ENCODE data around the gene KDM4E. TPM values are rescaled to one million over a fixed set of nuclear protein-coding genes. Genes with fewer than 3 reads are reported as not detected.
A peak's percentile ranks its signal among the peaks of the same experiment; 100 is the strongest.
"Not testable (repeated sequence)": the region's sequence is repeated elsewhere in the genome, so short reads cannot be mapped to it uniquely, and the experiment has no call there.

Gene KDM4E
- not detected for total RNA-seq

GRCh38 chr11:95024958-95025357, at the start of gene KDM4E:
TSS of gene KDM4E (plus strand) at chr11:95025258. CDS start at chr11:95025558, 300 bp downstream.
- DNase-seq (ENCODE audit: low read depth in 2 of 3, low spot score in 2 of 3) = no peak

DNA sequence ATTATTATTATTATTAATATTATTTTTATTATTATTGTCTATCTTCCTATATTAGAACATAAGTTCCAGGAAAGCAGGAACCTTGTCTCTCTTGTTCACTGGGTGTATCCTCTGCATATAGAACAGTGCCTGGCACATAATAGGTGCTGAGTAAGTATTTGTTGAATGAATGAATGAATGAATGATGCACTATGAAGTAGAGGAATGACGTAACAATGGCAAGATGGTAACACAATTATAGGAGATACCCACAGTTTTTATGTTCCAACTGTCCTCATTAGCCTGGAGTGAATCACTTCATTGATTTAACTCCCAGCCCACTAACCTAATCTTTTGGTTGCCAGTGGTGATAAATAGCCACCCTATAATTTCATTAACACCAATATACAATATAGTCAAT, 49.5 kb upstream of the KDM4E start:
- DNase-seq (ENCODE audit: low read depth in 2 of 3, low spot score in 2 of 3) = no peak

GRCh38 chr11:94987378-94987777, 37.7 kb upstream of the KDM4E start:
- DNase-seq (ENCODE audit: low read depth in 2 of 3, low spot score in 2 of 3) = no peak

DNA sequence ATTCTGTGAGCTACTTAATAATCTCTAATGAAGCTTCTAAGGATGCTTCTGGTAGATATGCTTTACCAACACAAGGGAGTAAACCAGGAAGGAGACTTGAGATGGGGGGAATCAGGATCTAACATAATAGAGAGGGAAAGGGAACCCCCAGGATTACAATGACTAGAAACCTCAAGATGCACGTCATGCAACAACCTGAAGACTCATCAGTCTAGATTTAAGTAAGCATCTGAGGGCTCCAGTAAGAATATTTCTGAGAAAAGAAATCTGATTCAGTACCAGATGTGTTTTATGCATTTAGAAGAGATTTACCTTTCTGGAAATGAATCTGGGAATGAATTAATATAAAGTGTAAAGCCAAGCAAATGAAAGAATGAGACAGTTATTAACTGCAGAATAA, 36.3 kb upstream of the KDM4E start:
- no peak for DNase-seq (ENCODE audit: low read depth in 2 of 3, low spot score in 2 of 3)

DNA sequence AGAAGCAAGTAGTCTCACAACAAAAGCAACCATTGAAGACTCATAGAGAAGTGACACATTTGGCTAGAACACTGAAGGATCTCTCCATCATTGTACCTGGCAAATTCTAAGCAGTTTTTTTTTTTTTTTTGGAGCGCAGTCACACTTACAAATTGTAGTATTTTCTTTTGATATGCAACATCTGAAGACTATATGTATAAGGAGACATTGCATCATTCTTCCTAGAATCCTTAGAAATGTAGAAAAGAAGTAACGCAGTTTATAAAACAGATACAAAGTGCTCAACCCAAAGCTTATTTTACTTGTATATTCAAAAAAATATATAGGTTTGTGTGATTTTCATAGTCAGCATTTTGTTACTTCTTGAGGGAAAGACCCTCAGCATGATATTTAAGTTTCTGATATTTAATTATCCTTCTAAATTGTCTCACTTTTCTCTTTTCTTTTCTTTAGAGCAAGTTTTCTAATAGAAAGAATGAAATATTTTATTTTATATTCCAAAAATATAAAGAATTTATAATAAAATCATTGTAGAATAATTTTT, 31.6 kb upstream of the KDM4E start:
- no peak for DNase-seq (ENCODE audit: low read depth in 2 of 3, low spot score in 2 of 3)

DNA sequence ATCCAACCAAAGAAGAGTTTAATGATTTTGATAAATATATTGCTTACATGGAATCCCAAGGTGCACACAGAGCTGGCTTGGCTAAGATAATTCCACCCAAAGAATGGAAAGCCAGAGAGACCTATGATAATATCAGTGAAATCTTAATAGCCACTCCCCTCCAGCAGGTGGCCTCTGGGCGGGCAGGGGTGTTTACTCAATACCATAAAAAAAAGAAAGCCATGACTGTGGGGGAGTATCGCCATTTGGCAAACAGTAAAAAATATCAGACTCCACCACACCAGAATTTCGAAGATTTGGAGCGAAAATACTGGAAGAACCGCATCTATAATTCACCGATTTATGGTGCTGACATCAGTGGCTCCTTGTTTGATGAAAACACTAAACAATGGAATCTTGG, 27.6 kb upstream of the KDM4E start:
- DNase-seq (ENCODE audit: low read depth in 2 of 3, low spot score in 2 of 3) = no peak

DNA sequence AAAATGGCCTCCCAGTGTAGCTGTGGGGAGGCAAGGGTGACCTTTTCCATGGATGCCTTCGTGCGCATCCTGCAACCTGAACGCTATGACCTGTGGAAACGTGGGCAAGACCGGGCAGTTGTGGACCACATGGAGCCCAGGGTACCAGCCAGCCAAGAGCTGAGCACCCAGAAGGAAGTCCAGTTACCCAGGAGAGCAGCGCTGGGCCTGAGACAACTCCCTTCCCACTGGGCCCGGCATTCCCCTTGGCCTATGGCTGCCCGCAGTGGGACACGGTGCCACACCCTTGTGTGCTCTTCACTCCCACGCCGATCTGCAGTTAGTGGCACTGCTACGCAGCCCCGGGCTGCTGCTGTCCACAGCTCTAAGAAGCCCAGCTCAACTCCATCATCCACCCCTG, 26.8 kb upstream of the KDM4E start:
- DNase-seq (ENCODE audit: low read depth in 2 of 3, low spot score in 2 of 3) = no peak

DNA sequence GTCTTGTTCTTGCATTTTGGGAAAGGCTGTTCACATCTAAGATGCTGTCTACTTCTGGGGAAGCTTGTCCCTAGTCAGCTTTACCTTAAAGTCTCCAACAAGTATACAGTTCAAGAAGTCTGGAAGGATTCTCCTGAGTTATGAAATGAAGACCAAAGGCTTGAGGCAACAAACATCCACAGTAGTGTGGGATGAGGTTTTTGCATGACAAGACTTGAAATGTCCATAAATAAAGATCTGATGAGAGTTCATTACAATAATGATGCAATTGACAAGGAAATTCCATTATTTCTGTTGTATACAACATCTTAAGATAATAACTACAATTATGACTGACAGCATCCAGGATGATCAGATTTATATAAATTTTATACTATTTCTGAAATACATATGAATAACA, 21.3 kb upstream of the KDM4E start:
- no peak for DNase-seq (ENCODE audit: low read depth in 2 of 3, low spot score in 2 of 3)

DNA sequence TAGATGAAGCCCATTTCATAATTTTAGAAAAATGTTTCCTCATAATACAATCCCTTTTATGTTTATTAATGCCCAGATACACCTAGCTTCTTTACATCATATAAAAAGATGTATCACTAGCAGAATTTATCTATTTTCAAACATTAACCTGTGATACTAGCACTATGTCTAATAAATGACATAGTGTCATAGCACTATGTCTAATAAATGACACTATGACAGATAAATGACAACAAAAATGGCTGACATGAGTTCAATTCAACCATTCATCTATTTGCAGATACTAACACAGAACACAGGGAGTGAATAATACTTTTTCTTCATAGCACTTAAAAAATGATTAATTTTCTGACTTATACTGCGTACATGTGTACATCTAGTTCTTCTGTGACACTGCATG, 19.4 kb upstream of the KDM4E start:
- no peak for DNase-seq (ENCODE audit: low read depth in 2 of 3, low spot score in 2 of 3)

DNA sequence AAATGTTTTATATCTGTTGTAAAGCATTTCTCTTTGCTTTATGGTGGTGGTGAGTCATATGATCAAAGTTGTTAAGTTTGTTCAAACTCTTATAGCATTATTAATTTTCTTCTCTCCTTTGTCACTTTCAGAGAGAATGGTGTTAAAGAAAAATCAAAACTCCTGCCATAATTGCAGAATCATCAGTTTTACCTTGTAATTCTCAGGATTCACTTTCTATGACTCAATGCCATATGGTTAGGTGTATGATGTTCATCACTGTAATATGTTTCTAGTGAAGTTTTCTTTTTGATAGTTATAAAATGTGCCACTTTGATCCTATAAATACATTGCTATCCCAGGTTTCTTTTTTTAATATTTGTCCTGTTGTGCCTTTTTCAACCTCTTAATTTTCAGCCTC, 13.7 kb upstream of the KDM4E start:
- DNase-seq (ENCODE audit: low read depth in 2 of 3, low spot score in 2 of 3) = no peak

- no peak for DNase-seq (ENCODE audit: low read depth in 2 of 3, low spot score in 2 of 3)
Measured at GRCh38 chr11:95014184-95014821, 10.8 kb upstream of the KDM4E start.

GRCh38 chr11:95016139-95016538, 8.9 kb upstream of the KDM4E start:
- DNase-seq (ENCODE audit: low read depth in 2 of 3, low spot score in 2 of 3) = no peak

DNA sequence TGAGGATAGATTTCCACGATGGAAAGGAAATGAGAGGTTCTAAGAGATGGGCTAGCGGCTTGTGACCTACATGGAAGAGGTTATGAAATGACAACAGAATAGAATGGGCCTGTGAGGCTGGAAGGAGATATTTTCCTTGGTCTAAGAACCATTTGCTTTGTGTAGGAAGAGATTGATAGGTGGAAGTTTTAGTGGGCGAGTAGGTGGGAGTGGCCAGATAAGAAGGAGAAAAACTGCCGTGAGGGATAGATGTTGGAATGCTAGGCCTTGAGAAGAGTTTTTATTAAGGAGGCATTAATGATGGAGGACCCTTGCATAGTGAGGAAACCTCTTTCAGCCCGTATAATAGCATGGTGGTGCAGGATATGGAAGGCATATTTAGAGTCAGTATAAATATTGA, 3.6 kb upstream of the KDM4E start:
- not testable (repeated sequence) for DNase-seq (ENCODE audit: low read depth in 2 of 3, low spot score in 2 of 3)

- DNase-seq (ENCODE audit: low read depth in 2 of 3, low spot score in 2 of 3) = not testable (repeated sequence)
Measured at GRCh38 chr11:95025594-95025993, 536 bp downstream of the KDM4E start.

GRCh38 chr11:95028357-95028756, 3.3 kb downstream of the KDM4E start:
- no peak for DNase-seq (ENCODE audit: low read depth in 2 of 3, low spot score in 2 of 3)

DNA sequence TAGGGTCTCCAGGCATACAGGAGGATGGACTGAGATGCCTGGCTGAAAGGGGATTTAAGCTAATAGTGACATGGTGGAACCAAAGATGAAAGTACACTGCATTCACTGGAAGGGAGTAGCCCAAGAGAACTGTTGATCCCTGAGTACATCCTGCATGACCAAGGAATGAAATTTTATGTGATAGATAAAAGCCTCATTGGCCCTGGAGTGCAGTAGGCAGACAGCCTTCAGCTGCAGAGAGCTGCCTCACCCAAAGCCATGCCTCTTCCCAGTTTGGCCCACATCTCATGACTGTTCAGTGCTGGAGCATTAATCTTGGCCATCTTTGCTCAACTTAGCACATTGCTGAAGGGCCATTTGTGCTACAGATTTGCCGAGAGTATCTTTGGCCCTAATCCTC, 8.0 kb downstream of the KDM4E start:
- DNase-seq (ENCODE audit: low read depth in 2 of 3, low spot score in 2 of 3) = no peak

DNA sequence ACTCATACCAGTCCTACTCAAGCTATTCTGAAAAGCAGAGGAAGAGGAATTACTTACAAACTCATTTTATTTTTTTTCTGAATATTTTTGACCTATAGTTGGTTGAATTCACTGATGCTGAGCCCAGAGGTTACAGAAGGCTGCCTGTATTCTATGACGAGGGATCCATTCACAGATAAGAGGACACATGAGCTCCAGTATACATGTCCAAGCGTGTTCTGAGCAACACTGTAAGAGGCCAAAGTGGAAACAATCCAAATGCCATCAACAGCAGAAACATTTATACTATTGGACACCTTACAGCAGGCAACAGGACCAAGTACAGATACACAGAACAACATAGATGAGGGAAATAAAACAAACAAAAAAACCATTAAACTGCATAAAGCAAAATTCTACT, 10.3 kb downstream of the KDM4E start:
- no peak for DNase-seq (ENCODE audit: low read depth in 2 of 3, low spot score in 2 of 3)

DNA sequence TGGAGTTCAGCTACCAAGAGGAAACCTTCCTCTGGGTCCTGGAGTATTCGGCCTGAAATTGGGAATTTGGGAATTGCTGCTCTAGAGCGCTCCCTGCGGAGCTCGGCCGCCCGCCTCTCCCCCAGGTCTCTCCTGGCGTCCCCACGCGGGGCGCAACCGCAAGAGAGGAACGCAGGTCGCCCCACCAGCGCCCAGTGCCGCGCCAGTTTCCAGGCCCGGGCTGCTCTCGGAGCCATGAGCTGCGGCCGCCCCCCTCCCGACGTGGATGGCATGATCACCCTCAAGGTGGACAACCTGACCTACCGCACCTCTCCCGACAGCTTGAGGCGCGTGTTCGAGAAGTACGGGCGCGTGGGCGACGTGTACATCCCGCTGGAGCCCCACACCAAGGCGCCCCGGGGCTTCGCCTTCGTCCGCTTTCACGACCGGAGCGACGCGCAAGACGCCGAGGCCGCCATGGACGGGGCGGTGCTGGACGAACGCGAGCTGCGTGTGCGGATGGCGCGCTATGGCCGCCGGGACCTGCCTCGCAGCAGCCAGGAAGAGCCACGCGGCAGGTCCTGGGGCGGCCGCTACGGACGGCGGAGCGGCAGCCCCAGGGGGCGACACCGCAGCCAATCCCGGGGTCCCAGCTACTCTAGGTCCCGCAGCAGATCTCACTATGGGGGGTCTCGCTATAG, 12.4 kb downstream of the KDM4E start:
- DNase-seq (ENCODE audit: low read depth in 2 of 3, low spot score in 2 of 3) = peak in 2 of 3 donors; percentile 15 to 17

GRCh38 chr11:95042239-95042638, 17.2 kb downstream of the KDM4E start:
- no peak for DNase-seq (ENCODE audit: low read depth in 2 of 3, low spot score in 2 of 3)

- no peak for DNase-seq (ENCODE audit: low read depth in 2 of 3, low spot score in 2 of 3)
Measured at GRCh38 chr11:95042906-95043305, 17.8 kb downstream of the KDM4E start.

- DNase-seq (ENCODE audit: low read depth in 2 of 3, low spot score in 2 of 3) = no peak
Measured at GRCh38 chr11:95044010-95044409, 19.0 kb downstream of the KDM4E start.

GRCh38 chr11:95045812-95046211, 20.8 kb downstream of the KDM4E start:
- DNase-seq (ENCODE audit: low read depth in 2 of 3, low spot score in 2 of 3) = no peak
